GM23338 (cell line): ENCODE measurements around the gene C20orf141. TPM values are rescaled to one million over a fixed set of nuclear protein-coding genes. Genes with fewer than 3 reads are reported as not detected.

Source experiments
- ATAC-seq: fragments of 200-7000 bp; cut with Tn5 transposase; 3 replicates; pipeline ENCODE4 v1.9.1; 2020
- DNase-seq: peaks from one replicate; pipeline ENCODE4 v3.0.0-alpha.2; 2015; ENCODE audit warnings: low spot score
- H2AFZ ChIP-seq: fragments of 200-600 bp; sonication (generic); 2 replicates; pipeline ENCODE4 v1.8.0; 2016; ENCODE audit warnings: antibody characterized with exemption, mild to moderate bottlenecking, moderate library complexity
- H3F3A ChIP-seq: fragments of 200-600 bp; sonication (generic); replicated peaks from 2 replicates; pipeline ENCODE4 v1.8.0; 2017; ENCODE audit warnings: antibody characterized with exemption, mixed run types, low read depth
- H3K27ac ChIP-seq: fragments of 200-600 bp; sonication (generic); 2 replicates; pipeline ENCODE4 v1.6.1; 2016; ENCODE audit warnings: low read depth
- H3K27me3 ChIP-seq: fragments of 200-600 bp; sonication (generic); 2 replicates; pipeline ENCODE4 v1.8.0; 2016; ENCODE audit warnings: mild to moderate bottlenecking, mixed run types, moderate library complexity; ENCODE audit not compliant: insufficient read depth
- H3K36me3 ChIP-seq: fragments of 200-600 bp; sonication (generic); 2 replicates; pipeline ENCODE4 v1.8.0; 2016; ENCODE audit warnings: mild to moderate bottlenecking; ENCODE audit not compliant: insufficient read depth
- H3K4me1 ChIP-seq: fragments of 200-600 bp; sonication (generic); 2 replicates; pipeline ENCODE4 v1.8.0; 2016; ENCODE audit warnings: mild to moderate bottlenecking, moderate library complexity; ENCODE audit not compliant: insufficient read depth
- H3K4me2 ChIP-seq: fragments of 200-600 bp; sonication (generic); 2 replicates; pipeline ENCODE4 v1.7.1; 2017; ENCODE audit warnings: mixed run types
- H3K4me3 ChIP-seq: fragments of 200-600 bp; sonication (generic); 2 replicates; pipeline ENCODE4 v1.6.1; 2016; ENCODE audit warnings: mixed run types
- H3K79me2 ChIP-seq: fragments of 200-600 bp; sonication (generic); replicated peaks from 2 replicates; pipeline ENCODE4 v1.8.0; 2017; ENCODE audit warnings: mild to moderate bottlenecking; ENCODE audit not compliant: insufficient read depth
- H3K9me2 ChIP-seq: fragments of 200-600 bp; sonication (generic); 2 replicates; pipeline ENCODE4 v1.8.0; 2017; ENCODE audit not compliant: insufficient read depth
- H4K20me1 ChIP-seq: fragments of 200-600 bp; sonication (generic); replicated peaks from 2 replicates; pipeline ENCODE4 v1.8.0; 2017; ENCODE audit warnings: mild to moderate bottlenecking; ENCODE audit not compliant: insufficient read depth
- H3K27ac Mint-ChIP-seq: 2 replicates; pipeline ENCODE4 v1.8.0; 2020; ENCODE audit warnings: inconsistent platforms, mild to moderate bottlenecking, moderate library complexity, mixed read lengths
- H3K27me3 Mint-ChIP-seq: 3 replicates; pipeline ENCODE4 v1.8.0; 2022; ENCODE audit warnings: low read depth, mild to moderate bottlenecking, moderate library complexity, mixed read lengths, inconsistent platforms; ENCODE audit not compliant: insufficient read depth, poor library complexity
- H3K36me3 Mint-ChIP-seq: 3 replicates; pipeline ENCODE4 v1.8.0; 2021; ENCODE audit warnings: low read depth, mild to moderate bottlenecking, inconsistent platforms, moderate library complexity, mixed read lengths
- H3K4me1 Mint-ChIP-seq: 3 replicates; pipeline ENCODE4 v1.8.0; 2020; ENCODE audit warnings: mild to moderate bottlenecking, inconsistent platforms, mixed read lengths
- H3K4me3 Mint-ChIP-seq: 3 replicates; pipeline ENCODE4 v1.8.0; 2021; ENCODE audit warnings: moderate library complexity, mild to moderate bottlenecking, inconsistent platforms, mixed read lengths
- H3K9me3 Mint-ChIP-seq: 3 replicates; pipeline ENCODE4 v1.8.0; 2020; ENCODE audit warnings: moderate library complexity, mild to moderate bottlenecking, inconsistent platforms, mixed read lengths
- CREB1 ChIP-seq: fragments of 250-450 bp; sonication (Bioruptor Pico); IDR thresholded peaks from 2 replicates; pipeline ENCODE4 v1.5.0; 2020; ENCODE audit warnings: low read depth, mild to moderate bottlenecking, moderate library complexity
- EZH2 ChIP-seq: fragments of 200-600 bp; sonication (generic); IDR thresholded peaks from one replicate; pipeline ENCODE4 v1.8.0; 2017; ENCODE audit warnings: antibody characterized with exemption, mild to moderate bottlenecking, low read depth; ENCODE audit not compliant: unreplicated experiment
- EZH2phosphoT487 ChIP-seq: fragments of 200-600 bp; sonication (generic); IDR thresholded peaks from one replicate; pipeline ENCODE4 v1.8.1; 2018; ENCODE audit warnings: antibody characterized with exemption; ENCODE audit not compliant: unreplicated experiment
- JUNB ChIP-seq: IDR thresholded peaks from one replicate; pipeline ENCODE4 v1.6.1; 2016; ENCODE audit warnings: antibody characterized with exemption; ENCODE audit not compliant: unreplicated experiment
- NANOG ChIP-seq: IDR thresholded peaks from 2 replicates; pipeline ENCODE4 v1.6.1; 2016; ENCODE audit warnings: antibody characterized with exemption, borderline replicate concordance
- POLR2AphosphoS5 ChIP-seq: IDR thresholded peaks from 2 replicates; pipeline ENCODE4 v1.6.1; 2016; ENCODE audit warnings: antibody characterized with exemption, low read depth
- STAT1 ChIP-seq: IDR thresholded peaks from one replicate; pipeline ENCODE4 v1.6.1; 2016; ENCODE audit warnings: antibody characterized with exemption; ENCODE audit not compliant: unreplicated experiment
- ZNF114 ChIP-seq: fragments of 250-450 bp; sonication (Bioruptor Pico); IDR thresholded peaks from 2 replicates; pipeline ENCODE4 v1.5.0; 2020; ENCODE audit warnings: mild to moderate bottlenecking, moderate library complexity
- ZNF331 ChIP-seq: fragments of 250-450 bp; sonication (Bioruptor Pico); IDR thresholded peaks from 2 replicates; pipeline ENCODE4 v1.5.0; 2020; ENCODE audit warnings: low read depth, mild to moderate bottlenecking, moderate library complexity
- polyA plus RNA-seq: library from polyadenylated mRNA; unstranded; fragments of >200 nt; fragmentation: Nextera tagmentation; extraction: Ambion mirVana; gene quantifications from 2 replicates; pipeline ENCODE4 v1.2.1, GENCODE V29; 2016
- total RNA-seq: library from RNA; depleted of rRNA; stranded (reverse); fragments of >200 nt; shearing (Covaris generic); gene quantifications from 2 replicates; pipeline ENCODE4 v1.2.3, GENCODE V29; 2014
- TF ChIP-seq, protein P1 (sequence below): fragments of 250-450 bp; sonication (Bioruptor Pico); IDR thresholded peaks from 2 replicates; pipeline ENCODE4 v1.5.0; 2020; ENCODE audit warnings: mild to moderate bottlenecking, moderate library complexity
- TF ChIP-seq, protein P2 (sequence below): IDR thresholded peaks from one replicate; pipeline ENCODE4 v1.6.1; 2018; ENCODE audit warnings: antibody characterized with exemption; ENCODE audit not compliant: unreplicated experiment
- TF ChIP-seq, protein P3 (sequence below), 2 experiments: fragments of 200-600 bp in 1 of 2; sonication (generic) in 1 of 2; conservative IDR thresholded peaks; 2 replicates each; pipeline versions ENCODE4 v1.5.1 to v1.6.1; 2016 to 2017; ENCODE audit warnings: antibody characterized with exemption in 2 of 2, low read depth in 2 of 2, mild to moderate bottlenecking in 2 of 2, moderate library complexity in 1 of 2
- TF ChIP-seq, protein P4 (sequence below): IDR thresholded peaks from 2 replicates; pipeline ENCODE4 v1.6.1; 2016; ENCODE audit warnings: antibody characterized with exemption

Gene C20orf141
- total and polyA plus RNA-seq, 2 experiments from 2014 or later: not detected

DNA sequence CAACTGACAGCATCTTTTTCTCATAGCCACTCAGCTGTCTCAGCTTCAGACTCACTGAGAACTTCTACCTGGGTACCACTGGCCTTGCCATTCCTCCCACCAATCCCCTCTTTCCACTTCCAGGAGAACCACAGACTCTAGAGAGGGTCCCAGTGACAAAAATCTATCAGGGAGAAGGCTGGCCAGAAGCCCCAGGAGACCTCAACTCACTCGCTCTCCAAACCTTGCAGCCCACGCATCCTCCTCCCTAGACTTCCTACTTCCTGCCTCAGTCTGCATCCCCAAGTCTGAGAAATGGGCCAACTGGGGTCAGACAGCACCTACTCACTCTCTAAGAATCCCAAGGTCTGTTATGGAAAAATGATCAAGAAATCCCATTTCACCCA, 2.5 kb downstream of the C20orf141 start:
- Histone ChIP-seq H3K9me2 (no peaks in the 10 kb centered on the region), H3K4me3 (no peak overlapping the region), H3K4me2 (no peak overlapping the region), H3K4me1 (peaks cover 4% of the 10 kb centered on the region; the same call in 1 of the 2 replicates), H4K20me1 (no peaks in the 10 kb centered on the region), H2AFZ (no peak overlapping the region), H3F3A (no peaks in the 10 kb centered on the region), H3K79me2 (no peaks in the 10 kb centered on the region), H3K27ac (no peak overlapping the region), H3K27me3 (peaks cover 57% of the 10 kb centered on the region), H3K36me3 (no peaks in the 10 kb centered on the region)
- H3K36me3 Mint-ChIP-seq: peaks cover 7% of the 10 kb centered on the region; the same call in 2 of the 3 replicates
- no peak overlapping the region for H3K4me3 Mint-ChIP-seq
- peaks cover 13% of the 10 kb centered on the region for H3K4me1 Mint-ChIP-seq
- TF ChIP-seq, protein P1, sequence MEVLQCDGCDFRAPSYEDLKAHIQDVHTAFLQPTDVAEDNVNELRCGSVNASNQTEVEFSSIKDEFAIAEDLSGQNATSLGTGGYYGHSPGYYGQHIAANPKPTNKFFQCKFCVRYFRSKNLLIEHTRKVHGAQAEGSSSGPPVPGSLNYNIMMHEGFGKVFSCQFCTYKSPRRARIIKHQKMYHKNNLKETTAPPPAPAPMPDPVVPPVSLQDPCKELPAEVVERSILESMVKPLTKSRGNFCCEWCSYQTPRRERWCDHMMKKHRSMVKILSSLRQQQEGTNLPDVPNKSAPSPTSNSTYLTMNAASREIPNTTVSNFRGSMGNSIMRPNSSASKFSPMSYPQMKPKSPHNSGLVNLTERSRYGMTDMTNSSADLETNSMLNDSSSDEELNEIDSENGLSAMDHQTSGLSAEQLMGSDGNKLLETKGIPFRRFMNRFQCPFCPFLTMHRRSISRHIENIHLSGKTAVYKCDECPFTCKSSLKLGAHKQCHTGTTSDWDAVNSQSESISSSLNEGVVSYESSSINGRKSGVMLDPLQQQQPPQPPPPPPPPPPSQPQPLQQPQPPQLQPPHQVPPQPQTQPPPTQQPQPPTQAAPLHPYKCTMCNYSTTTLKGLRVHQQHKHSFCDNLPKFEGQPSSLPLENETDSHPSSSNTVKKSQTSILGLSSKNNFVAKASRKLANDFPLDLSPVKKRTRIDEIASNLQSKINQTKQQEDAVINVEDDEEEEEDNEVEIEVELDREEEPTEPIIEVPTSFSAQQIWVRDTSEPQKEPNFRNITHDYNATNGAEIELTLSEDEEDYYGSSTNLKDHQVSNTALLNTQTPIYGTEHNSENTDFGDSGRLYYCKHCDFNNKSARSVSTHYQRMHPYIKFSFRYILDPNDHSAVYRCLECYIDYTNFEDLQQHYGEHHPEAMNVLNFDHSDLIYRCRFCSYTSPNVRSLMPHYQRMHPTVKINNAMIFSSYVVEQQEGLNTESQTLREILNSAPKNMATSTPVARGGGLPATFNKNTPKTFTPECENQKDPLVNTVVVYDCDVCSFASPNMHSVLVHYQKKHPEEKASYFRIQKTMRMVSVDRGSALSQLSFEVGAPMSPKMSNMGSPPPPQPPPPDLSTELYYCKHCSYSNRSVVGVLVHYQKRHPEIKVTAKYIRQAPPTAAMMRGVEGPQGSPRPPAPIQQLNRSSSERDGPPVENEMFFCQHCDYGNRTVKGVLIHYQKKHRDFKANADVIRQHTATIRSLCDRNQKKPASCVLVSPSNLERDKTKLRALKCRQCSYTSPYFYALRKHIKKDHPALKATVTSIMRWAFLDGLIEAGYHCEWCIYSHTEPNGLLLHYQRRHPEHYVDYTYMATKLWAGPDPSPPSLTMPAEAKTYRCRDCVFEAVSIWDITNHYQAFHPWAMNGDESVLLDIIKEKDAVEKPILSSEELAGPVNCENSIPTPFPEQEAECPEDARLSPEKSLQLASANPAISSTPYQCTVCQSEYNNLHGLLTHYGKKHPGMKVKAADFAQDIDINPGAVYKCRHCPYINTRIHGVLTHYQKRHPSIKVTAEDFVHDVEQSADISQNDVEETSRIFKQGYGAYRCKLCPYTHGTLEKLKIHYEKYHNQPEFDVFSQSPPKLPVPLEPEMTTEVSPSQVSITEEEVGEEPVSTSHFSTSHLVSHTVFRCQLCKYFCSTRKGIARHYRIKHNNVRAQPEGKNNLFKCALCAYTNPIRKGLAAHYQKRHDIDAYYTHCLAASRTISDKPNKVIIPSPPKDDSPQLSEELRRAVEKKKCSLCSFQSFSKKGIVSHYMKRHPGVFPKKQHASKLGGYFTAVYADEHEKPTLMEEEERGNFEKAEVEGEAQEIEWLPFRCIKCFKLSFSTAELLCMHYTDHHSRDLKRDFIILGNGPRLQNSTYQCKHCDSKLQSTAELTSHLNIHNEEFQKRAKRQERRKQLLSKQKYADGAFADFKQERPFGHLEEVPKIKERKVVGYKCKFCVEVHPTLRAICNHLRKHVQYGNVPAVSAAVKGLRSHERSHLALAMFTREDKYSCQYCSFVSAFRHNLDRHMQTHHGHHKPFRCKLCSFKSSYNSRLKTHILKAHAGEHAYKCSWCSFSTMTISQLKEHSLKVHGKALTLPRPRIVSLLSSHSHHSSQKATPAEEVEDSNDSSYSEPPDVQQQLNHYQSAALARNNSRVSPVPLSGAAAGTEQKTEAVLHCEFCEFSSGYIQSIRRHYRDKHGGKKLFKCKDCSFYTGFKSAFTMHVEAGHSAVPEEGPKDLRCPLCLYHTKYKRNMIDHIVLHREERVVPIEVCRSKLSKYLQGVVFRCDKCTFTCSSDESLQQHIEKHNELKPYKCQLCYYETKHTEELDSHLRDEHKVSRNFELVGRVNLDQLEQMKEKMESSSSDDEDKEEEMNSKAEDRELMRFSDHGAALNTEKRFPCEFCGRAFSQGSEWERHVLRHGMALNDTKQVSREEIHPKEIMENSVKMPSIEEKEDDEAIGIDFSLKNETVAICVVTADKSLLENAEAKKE (CRISPR knock-in tag): no peak
- TF ChIP-seq EZH2 (no peak), ZNF114 (CRISPR knock-in tag) (no peak), POLR2AphosphoS5 (no peak), CREB1 (CRISPR knock-in tag) (no peak), STAT1 (no peak), JUNB (no peak), NANOG (no peak), ZNF331 (CRISPR knock-in tag) (no peak), EZH2phosphoT487 (no peak)
- TF ChIP-seq, protein P2, sequence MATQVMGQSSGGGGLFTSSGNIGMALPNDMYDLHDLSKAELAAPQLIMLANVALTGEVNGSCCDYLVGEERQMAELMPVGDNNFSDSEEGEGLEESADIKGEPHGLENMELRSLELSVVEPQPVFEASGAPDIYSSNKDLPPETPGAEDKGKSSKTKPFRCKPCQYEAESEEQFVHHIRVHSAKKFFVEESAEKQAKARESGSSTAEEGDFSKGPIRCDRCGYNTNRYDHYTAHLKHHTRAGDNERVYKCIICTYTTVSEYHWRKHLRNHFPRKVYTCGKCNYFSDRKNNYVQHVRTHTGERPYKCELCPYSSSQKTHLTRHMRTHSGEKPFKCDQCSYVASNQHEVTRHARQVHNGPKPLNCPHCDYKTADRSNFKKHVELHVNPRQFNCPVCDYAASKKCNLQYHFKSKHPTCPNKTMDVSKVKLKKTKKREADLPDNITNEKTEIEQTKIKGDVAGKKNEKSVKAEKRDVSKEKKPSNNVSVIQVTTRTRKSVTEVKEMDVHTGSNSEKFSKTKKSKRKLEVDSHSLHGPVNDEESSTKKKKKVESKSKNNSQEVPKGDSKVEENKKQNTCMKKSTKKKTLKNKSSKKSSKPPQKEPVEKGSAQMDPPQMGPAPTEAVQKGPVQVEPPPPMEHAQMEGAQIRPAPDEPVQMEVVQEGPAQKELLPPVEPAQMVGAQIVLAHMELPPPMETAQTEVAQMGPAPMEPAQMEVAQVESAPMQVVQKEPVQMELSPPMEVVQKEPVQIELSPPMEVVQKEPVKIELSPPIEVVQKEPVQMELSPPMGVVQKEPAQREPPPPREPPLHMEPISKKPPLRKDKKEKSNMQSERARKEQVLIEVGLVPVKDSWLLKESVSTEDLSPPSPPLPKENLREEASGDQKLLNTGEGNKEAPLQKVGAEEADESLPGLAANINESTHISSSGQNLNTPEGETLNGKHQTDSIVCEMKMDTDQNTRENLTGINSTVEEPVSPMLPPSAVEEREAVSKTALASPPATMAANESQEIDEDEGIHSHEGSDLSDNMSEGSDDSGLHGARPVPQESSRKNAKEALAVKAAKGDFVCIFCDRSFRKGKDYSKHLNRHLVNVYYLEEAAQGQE: no peak
- TF ChIP-seq, protein P3, sequence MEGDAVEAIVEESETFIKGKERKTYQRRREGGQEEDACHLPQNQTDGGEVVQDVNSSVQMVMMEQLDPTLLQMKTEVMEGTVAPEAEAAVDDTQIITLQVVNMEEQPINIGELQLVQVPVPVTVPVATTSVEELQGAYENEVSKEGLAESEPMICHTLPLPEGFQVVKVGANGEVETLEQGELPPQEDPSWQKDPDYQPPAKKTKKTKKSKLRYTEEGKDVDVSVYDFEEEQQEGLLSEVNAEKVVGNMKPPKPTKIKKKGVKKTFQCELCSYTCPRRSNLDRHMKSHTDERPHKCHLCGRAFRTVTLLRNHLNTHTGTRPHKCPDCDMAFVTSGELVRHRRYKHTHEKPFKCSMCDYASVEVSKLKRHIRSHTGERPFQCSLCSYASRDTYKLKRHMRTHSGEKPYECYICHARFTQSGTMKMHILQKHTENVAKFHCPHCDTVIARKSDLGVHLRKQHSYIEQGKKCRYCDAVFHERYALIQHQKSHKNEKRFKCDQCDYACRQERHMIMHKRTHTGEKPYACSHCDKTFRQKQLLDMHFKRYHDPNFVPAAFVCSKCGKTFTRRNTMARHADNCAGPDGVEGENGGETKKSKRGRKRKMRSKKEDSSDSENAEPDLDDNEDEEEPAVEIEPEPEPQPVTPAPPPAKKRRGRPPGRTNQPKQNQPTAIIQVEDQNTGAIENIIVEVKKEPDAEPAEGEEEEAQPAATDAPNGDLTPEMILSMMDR (conservative IDR thresholded peaks at IDR 0.05; ENCODE audit: low read depth in 2 of 2): no peak
- TF ChIP-seq, protein P4, sequence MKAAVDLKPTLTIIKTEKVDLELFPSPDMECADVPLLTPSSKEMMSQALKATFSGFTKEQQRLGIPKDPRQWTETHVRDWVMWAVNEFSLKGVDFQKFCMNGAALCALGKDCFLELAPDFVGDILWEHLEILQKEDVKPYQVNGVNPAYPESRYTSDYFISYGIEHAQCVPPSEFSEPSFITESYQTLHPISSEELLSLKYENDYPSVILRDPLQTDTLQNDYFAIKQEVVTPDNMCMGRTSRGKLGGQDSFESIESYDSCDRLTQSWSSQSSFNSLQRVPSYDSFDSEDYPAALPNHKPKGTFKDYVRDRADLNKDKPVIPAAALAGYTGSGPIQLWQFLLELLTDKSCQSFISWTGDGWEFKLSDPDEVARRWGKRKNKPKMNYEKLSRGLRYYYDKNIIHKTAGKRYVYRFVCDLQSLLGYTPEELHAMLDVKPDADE: no peak
- no peak overlapping the region for H3K27ac Mint-ChIP-seq
- no peak for ATAC-seq
- DNase-seq: no peak
- H3K9me3 Mint-ChIP-seq: peaks cover 15% of the 10 kb centered on the region
- peaks cover 34% of the 10 kb centered on the region for H3K27me3 Mint-ChIP-seq
